HCT116 (cell line): ENCODE measurements around the gene STK24. TPM values are rescaled to one million over a fixed set of nuclear protein-coding genes. Genes with fewer than 3 reads are reported as not detected.

Source experiments
- ATAC-seq: fragments of 200-7000 bp; cut with Tn5 transposase; 2 replicates; pipeline ENCODE4 v1.9.1; 2020; ENCODE audit warnings: mild to moderate bottlenecking, moderate library complexity
- BruUV-seq: library from RNA; stranded (reverse); fragments of 400-500 nt; replicated peaks from 2 replicates; lab custom pipeline; 2021; lab: Mats Ljungman, UMichigan
- CTCF ChIA-PET: fragments of 300-600 bp; sonication (Branson Sonifier 250); formaldehyde crosslinking; loops from one replicate; lab custom pipeline; 2021; ENCODE audit warnings: antibody characterized with exemption; lab: Charles Lee
- POLR2A ChIA-PET: fragments of 300-600, 350-600 bp; sonication (Branson Sonifier 250); formaldehyde crosslinking; loops from one replicate; lab custom pipeline; 2021; ENCODE audit warnings: antibody characterized with exemption; lab: Charles Lee
- RAD21 ChIA-PET, 2 experiments: fragments of 300-600 bp; sonication (Branson Sonifier 250); formaldehyde crosslinking; loops; one replicate each; lab custom pipeline; 2023; ENCODE audit warnings: low total read pairs in 2 of 2; ENCODE audit not compliant: uncharacterized antibody in 2 of 2, unreplicated experiment in 2 of 2, low non-redundant PET in 1 of 2; lab: Charles Lee
- DNase-seq: peaks from one replicate; pipeline ENCODE4 v3.0.0-alpha.2; 2010; ENCODE audit warnings: low read depth, low spot score
- H2AFZ ChIP-seq: fragments of 200-600 bp; shearing (Covaris generic), sonication (generic); 2 replicates; pipeline ENCODE4 v1.6.1; 2017; ENCODE audit warnings: low read depth, mixed run types, mixed read lengths, antibody characterized with exemption, low read length; ENCODE audit not compliant: poor library complexity, severe bottlenecking
- H3K27ac ChIP-seq: 2 replicates; pipeline ENCODE4 v1.5.1; 2012; ENCODE audit warnings: low read depth, low read length
- H3K27me3 ChIP-seq: fragments of 200-600 bp; sonication (generic); 2 replicates; pipeline ENCODE4 v1.6.1; 2016; ENCODE audit warnings: mixed run types, low read length, mixed read lengths; ENCODE audit not compliant: insufficient read depth
- H3K36me3 ChIP-seq, 2 experiments: fragments of 200-500 bp in 1 of 2; fragments of 200-600 bp in 1 of 2; sonication (Bioruptor generic) in 1 of 2; sonication (generic) in 1 of 2; 2 replicates each; pipeline versions ENCODE4 v1.5.1 to v1.6.1; 2014 to 2016; ENCODE audit warnings: low read length in 2 of 2, inconsistent platforms in 1 of 2, mixed read lengths in 1 of 2, mixed run types in 1 of 2; ENCODE audit not compliant: insufficient read depth in 2 of 2, control insufficient read depth in 1 of 2
- H3K4me1 ChIP-seq, 2 experiments: fragments of 200-600 bp in 1 of 2; sonication (generic) in 1 of 2; 2 replicates each; pipeline versions ENCODE4 v1.5.1 to v1.6.1; 2012 to 2017; ENCODE audit warnings: low read length in 2 of 2, inconsistent platforms in 1 of 2, mild to moderate bottlenecking in 1 of 2, mixed read lengths in 1 of 2, mixed run types in 1 of 2, moderate library complexity in 1 of 2; ENCODE audit not compliant: insufficient read depth in 2 of 2, control insufficient read depth in 1 of 2
- H3K4me2 ChIP-seq: fragments of 200-600 bp; sonication (generic); 2 replicates; pipeline ENCODE4 v1.6.1; 2017; ENCODE audit warnings: mixed run types, low read length, mixed read lengths
- H3K4me3 ChIP-seq, 2 experiments: fragments of 200-600 bp in 1 of 2; sonication (generic) in 1 of 2; replicated peaks in 1 of 2; 2 replicates each; pipeline ENCODE4 v1.5.1; 2011 to 2016; ENCODE audit warnings: low read length in 2 of 2, control low read depth in 1 of 2, low read depth in 1 of 2, mild to moderate bottlenecking in 1 of 2, mixed read lengths in 1 of 2, mixed run types in 1 of 2
- H3K79me2 ChIP-seq: fragments of 200-600 bp; sonication (generic); 2 replicates; pipeline ENCODE4 v1.6.1; 2017; ENCODE audit warnings: mild to moderate bottlenecking, mixed run types, low read length, moderate library complexity, mixed read lengths; ENCODE audit not compliant: insufficient read depth
- H3K9ac ChIP-seq: fragments of 200-600 bp; sonication (generic); 2 replicates; pipeline ENCODE4 v1.6.1; 2016; ENCODE audit warnings: low read length, mixed read lengths
- H3K9me2 ChIP-seq: fragments of 200-600 bp; sonication (generic), shearing (Covaris generic); 2 replicates; pipeline ENCODE4 v1.6.1; 2017; ENCODE audit warnings: mixed run types, mild to moderate bottlenecking, moderate library complexity; ENCODE audit not compliant: insufficient read depth
- H3K9me3 ChIP-seq, 2 experiments: fragments of 200-500 bp in 1 of 2; fragments of 200-600 bp in 1 of 2; sonication (Bioruptor generic) in 1 of 2; sonication (generic) in 1 of 2; 2 replicates each; pipeline ENCODE4 v1.6.1; 2014 to 2017; ENCODE audit warnings: low read length in 2 of 2, mixed read lengths in 2 of 2, inconsistent platforms in 1 of 2, low read depth in 1 of 2, mild to moderate bottlenecking in 1 of 2, mixed run types in 1 of 2, moderate library complexity in 1 of 2; ENCODE audit not compliant: control insufficient read depth in 1 of 2, insufficient read depth in 1 of 2
- H4K20me1 ChIP-seq: fragments of 200-600 bp; sonication (generic), shearing (Covaris generic); 2 replicates; pipeline ENCODE4 v1.6.1; 2017; ENCODE audit warnings: mixed run types, mild to moderate bottlenecking, moderate library complexity; ENCODE audit not compliant: insufficient read depth
- CEBPB ChIP-seq: IDR thresholded peaks from 2 replicates; pipeline ENCODE4 v1.6.1; 2012; ENCODE audit warnings: low read depth
- ELF1 ChIP-seq: IDR thresholded peaks from 2 replicates; pipeline ENCODE4 v1.6.1; 2012; ENCODE audit warnings: low read depth, borderline replicate concordance
- POLR2A ChIP-seq: IDR thresholded peaks from 2 replicates; pipeline ENCODE4 v1.7.0; 2011; ENCODE audit warnings: borderline replicate concordance; ENCODE audit not compliant: insufficient read depth, insufficient read length; ENCODE audit errors: extremely low read depth
- RAD21 ChIP-seq: IDR thresholded peaks from 2 replicates; pipeline ENCODE4 v1.6.1; 2012; ENCODE audit warnings: low read depth, mild to moderate bottlenecking
- SIN3A ChIP-seq: IDR thresholded peaks from 2 replicates; pipeline ENCODE4 v1.6.1; 2012; ENCODE audit warnings: low read depth
- SP1 ChIP-seq: IDR thresholded peaks from 2 replicates; pipeline ENCODE4 v1.6.1; 2012; ENCODE audit warnings: low read depth
- TCF7L2 ChIP-seq: IDR thresholded peaks from 2 replicates; pipeline ENCODE4 v1.7.0; 2011; ENCODE audit warnings: borderline replicate concordance, inconsistent platforms; ENCODE audit not compliant: insufficient read depth, insufficient read length; ENCODE audit errors: extremely low read depth
- YY1 ChIP-seq: IDR thresholded peaks from 2 replicates; pipeline ENCODE4 v1.6.1; 2011; ENCODE audit warnings: low read length, low read depth, moderate library complexity, mild to moderate bottlenecking; ENCODE audit not compliant: insufficient replicate concordance; ENCODE audit errors: extremely low read depth
- intact Hi-C: fragments of 100-400 bp; cut with micrococcal nuclease; formaldehyde crosslinking; loops from 2 replicates; pipeline ENCODE4 v1.10.0; 2022
- total RNA-seq: library from RNA; stranded (reverse); gene quantifications from one replicate; pipeline ENCODE4 v1.2.1, GENCODE V29; 2021; ENCODE audit not compliant: unreplicated experiment
- TF ChIP-seq, protein P1 (sequence below), 3 experiments: fragments of 200-600 bp in 1 of 3; sonication (generic) in 1 of 3; IDR thresholded peaks in 2 of 3; conservative IDR thresholded peaks in 1 of 3; 2 replicates each; pipeline ENCODE4 v1.5.1; 2012 to 2017; ENCODE audit warnings: low read depth in 2 of 3, low read length in 2 of 3, antibody characterized with exemption in 1 of 3, borderline replicate concordance in 1 of 3, control low read depth in 1 of 3, mild to moderate bottlenecking in 1 of 3, mixed read lengths in 1 of 3, mixed run types in 1 of 3, moderate library complexity in 1 of 3; ENCODE audit not compliant: insufficient read depth in 1 of 3
- TF ChIP-seq, protein P2 (sequence below): IDR thresholded peaks from 2 replicates; pipeline ENCODE4 v1.6.1; 2012

STK24 gene
- total RNA-seq, 1 experiment from 2014 or later: 137 TPM

DNA sequence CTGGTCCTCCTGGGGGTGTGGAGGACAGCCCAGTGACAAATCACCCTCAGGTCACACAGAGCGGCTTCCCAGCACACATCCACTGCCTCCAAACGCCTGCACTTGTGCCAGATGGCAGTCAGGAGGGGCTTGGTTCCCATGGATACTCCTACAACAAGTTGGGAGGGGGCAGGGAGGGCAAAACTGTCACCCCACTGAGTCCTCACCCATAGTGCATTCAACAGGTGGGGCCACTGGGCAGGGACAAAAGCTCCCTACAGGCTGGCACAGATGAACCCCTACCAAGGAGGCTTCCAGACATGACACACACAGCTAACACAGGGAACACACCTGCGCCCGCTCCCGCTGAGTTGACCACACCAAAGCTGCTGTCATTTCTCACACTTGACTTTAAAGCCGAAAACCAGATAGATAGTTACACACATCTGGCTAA is 120.5 kb downstream of the STK24 start:
- TF ChIP-seq ELF1 (no peak), TCF7L2 (no peak), RAD21 (no peak), YY1 (no peak), SP1 (no peak), SIN3A (no peak), POLR2A (no peak), CEBPB (no peak)
- TF ChIP-seq, protein P1, sequence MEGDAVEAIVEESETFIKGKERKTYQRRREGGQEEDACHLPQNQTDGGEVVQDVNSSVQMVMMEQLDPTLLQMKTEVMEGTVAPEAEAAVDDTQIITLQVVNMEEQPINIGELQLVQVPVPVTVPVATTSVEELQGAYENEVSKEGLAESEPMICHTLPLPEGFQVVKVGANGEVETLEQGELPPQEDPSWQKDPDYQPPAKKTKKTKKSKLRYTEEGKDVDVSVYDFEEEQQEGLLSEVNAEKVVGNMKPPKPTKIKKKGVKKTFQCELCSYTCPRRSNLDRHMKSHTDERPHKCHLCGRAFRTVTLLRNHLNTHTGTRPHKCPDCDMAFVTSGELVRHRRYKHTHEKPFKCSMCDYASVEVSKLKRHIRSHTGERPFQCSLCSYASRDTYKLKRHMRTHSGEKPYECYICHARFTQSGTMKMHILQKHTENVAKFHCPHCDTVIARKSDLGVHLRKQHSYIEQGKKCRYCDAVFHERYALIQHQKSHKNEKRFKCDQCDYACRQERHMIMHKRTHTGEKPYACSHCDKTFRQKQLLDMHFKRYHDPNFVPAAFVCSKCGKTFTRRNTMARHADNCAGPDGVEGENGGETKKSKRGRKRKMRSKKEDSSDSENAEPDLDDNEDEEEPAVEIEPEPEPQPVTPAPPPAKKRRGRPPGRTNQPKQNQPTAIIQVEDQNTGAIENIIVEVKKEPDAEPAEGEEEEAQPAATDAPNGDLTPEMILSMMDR (IDR thresholded peaks at IDR 0.05 in 2 of 3, conservative IDR thresholded peaks at IDR 0.05 in 1 of 3; ENCODE audit: borderline replicate concordance in 1 of 3, insufficient read depth in 1 of 3, low read depth in 2 of 3, low read length in 2 of 3): no peak
- TF ChIP-seq, protein P2, sequence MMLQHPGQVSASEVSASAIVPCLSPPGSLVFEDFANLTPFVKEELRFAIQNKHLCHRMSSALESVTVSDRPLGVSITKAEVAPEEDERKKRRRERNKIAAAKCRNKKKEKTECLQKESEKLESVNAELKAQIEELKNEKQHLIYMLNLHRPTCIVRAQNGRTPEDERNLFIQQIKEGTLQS: no peak
- Histone ChIP-seq H3K27ac (no peak overlapping the region), H4K20me1 (no peaks in the 10 kb centered on the region), H3K4me3 (no peak overlapping the region), H3K4me1 (no peaks in the 10 kb centered on the region), H3K9me3 (no peaks in the 10 kb centered on the region), H3K9ac (no peak overlapping the region), H2AFZ (no peak overlapping the region), H3K36me3 (peaks cover 30 to 34% of the 10 kb centered on the region in 2 experiments; a peak in 3 of 4 replicates), H3K9me2 (no peaks in the 10 kb centered on the region), H3K4me2 (no peak overlapping the region), H3K79me2 (peaks cover 15% of the 10 kb centered on the region; the same call in 1 of the 2 replicates), H3K27me3 (no peaks in the 10 kb centered on the region)
- ChIA-PET POLR2A (no interaction called here), RAD21 (no interaction called here), CTCF (no interaction called here)
- ATAC-seq (no peak), DNase-seq (no peak)
- no TSS peak for BruUV-seq
- intact Hi-C loops: no loop called here
